H9 (cell line): ENCODE data around the gene TRIM67. TPM values are rescaled to one million over a fixed set of nuclear protein-coding genes. Genes with fewer than 3 reads are reported as not detected.

Experiments
- DNase-seq: peaks from one replicate; pipeline ENCODE4 v3.0.0-alpha.2; 2017
- H2AFZ ChIP-seq: one replicate; pipeline ENCODE4 v1.6.1; 2013; ENCODE audit warnings: mild to moderate bottlenecking, low read length, control low read depth, moderate library complexity
- H2AK5ac ChIP-seq: 2 replicates; pipeline ENCODE4 v1.6.1; 2013; ENCODE audit warnings: low read length, control low read depth, mixed read lengths; ENCODE audit not compliant: insufficient read length
- H2BK120ac ChIP-seq: one replicate; pipeline ENCODE4 v1.6.1; 2013; ENCODE audit warnings: low read depth, mild to moderate bottlenecking, low read length, control low read depth, inconsistent platforms; ENCODE audit not compliant: poor library complexity, severe bottlenecking
- H2BK12ac ChIP-seq: 2 replicates; pipeline ENCODE4 v1.6.1; 2013; ENCODE audit warnings: low read length, control low read depth, mixed read lengths, low read depth; ENCODE audit not compliant: insufficient read length
- H2BK15ac ChIP-seq: 2 replicates; pipeline ENCODE4 v1.6.1; 2013; ENCODE audit warnings: low read depth, low read length, control low read depth
- H2BK20ac ChIP-seq: one replicate; pipeline ENCODE4 v1.6.1; 2013; ENCODE audit warnings: low read depth, mild to moderate bottlenecking, low read length, control low read depth, inconsistent platforms; ENCODE audit not compliant: poor library complexity, severe bottlenecking
- H2BK5ac ChIP-seq: 2 replicates; pipeline ENCODE4 v1.6.1; 2013; ENCODE audit warnings: low read length, control low read depth, mixed read lengths; ENCODE audit not compliant: insufficient read length
- H3K14ac ChIP-seq: 2 replicates; pipeline ENCODE4 v1.6.1; 2013; ENCODE audit warnings: low read length, control low read depth; ENCODE audit not compliant: insufficient read depth
- H3K18ac ChIP-seq: 2 replicates; pipeline ENCODE4 v1.6.1; 2013; ENCODE audit warnings: low read depth, mild to moderate bottlenecking, mixed read lengths, low read length, control low read depth; ENCODE audit not compliant: insufficient read length
- H3K23ac ChIP-seq: 2 replicates; pipeline ENCODE4 v1.6.1; 2013; ENCODE audit warnings: low read length, control low read depth, mixed read lengths, low read depth; ENCODE audit not compliant: insufficient read length
- H3K23me2 ChIP-seq: 2 replicates; pipeline ENCODE4 v1.6.1; 2013; ENCODE audit warnings: low read depth, mild to moderate bottlenecking, mixed read lengths, low read length, control low read depth; ENCODE audit not compliant: insufficient read length, poor library complexity, severe bottlenecking
- H3K27ac ChIP-seq: 2 replicates; pipeline ENCODE4 v1.5.1; 2013; ENCODE audit warnings: low read length, control low read depth, mixed read lengths, low read depth; ENCODE audit not compliant: insufficient read length
- H3K27me3 ChIP-seq: 2 replicates; pipeline ENCODE4 v1.6.1; 2013; ENCODE audit warnings: low read length, control low read depth, inconsistent platforms; ENCODE audit not compliant: insufficient read depth
- H3K4ac ChIP-seq: 2 replicates; pipeline ENCODE4 v1.6.1; 2013; ENCODE audit warnings: low read depth, mild to moderate bottlenecking, control low read depth, inconsistent platforms, low read length, moderate library complexity
- H3K4me1 ChIP-seq: 2 replicates; pipeline ENCODE4 v1.6.1; 2013; ENCODE audit warnings: low read length, control low read depth, inconsistent platforms; ENCODE audit not compliant: insufficient read depth
- H3K4me2 ChIP-seq: 2 replicates; pipeline ENCODE4 v1.6.1; 2013; ENCODE audit warnings: low read length, control low read depth, mixed read lengths; ENCODE audit not compliant: insufficient read length, insufficient read depth
- H3K56ac ChIP-seq: 2 replicates; pipeline ENCODE4 v1.6.1; 2013; ENCODE audit warnings: low read depth, mild to moderate bottlenecking, mixed read lengths, low read length, control low read depth; ENCODE audit not compliant: insufficient read length
- H3K79me1 ChIP-seq: 2 replicates; pipeline ENCODE4 v1.6.1; 2013; ENCODE audit warnings: low read depth, mild to moderate bottlenecking, moderate library complexity, low read length, control low read depth, inconsistent platforms; ENCODE audit not compliant: insufficient read depth, poor library complexity, severe bottlenecking
- H3K79me2 ChIP-seq: 2 replicates; pipeline ENCODE4 v1.6.1; 2013; ENCODE audit warnings: low read length, control low read depth, inconsistent platforms; ENCODE audit not compliant: insufficient read depth
- H3K9ac ChIP-seq: 2 replicates; pipeline ENCODE4 v1.6.1; 2013; ENCODE audit warnings: low read length, control low read depth, mixed read lengths; ENCODE audit not compliant: insufficient read length; ENCODE audit errors: extremely low read depth
- H3K9me3 ChIP-seq: one replicate; pipeline ENCODE4 v1.6.1; 2013; ENCODE audit warnings: low read depth, low read length, inconsistent platforms; ENCODE audit not compliant: control insufficient read depth
- H3T11ph ChIP-seq: one replicate; pipeline ENCODE4 v1.6.1; 2013; ENCODE audit warnings: mild to moderate bottlenecking, low read length, control low read depth, inconsistent platforms
- H4K20me1 ChIP-seq: one replicate; pipeline ENCODE4 v1.6.1; 2013; ENCODE audit not compliant: control insufficient read depth, insufficient read length, insufficient read depth
- H4K5ac ChIP-seq: 2 replicates; pipeline ENCODE4 v1.6.1; 2013; ENCODE audit warnings: low read depth, mild to moderate bottlenecking, mixed read lengths, low read length, control low read depth; ENCODE audit not compliant: insufficient read length
- H4K8ac ChIP-seq: replicated peaks from 2 replicates; pipeline ENCODE4 v1.6.1; 2013; ENCODE audit warnings: low read length, control low read depth, mixed read lengths, low read depth; ENCODE audit not compliant: insufficient read length
- H4K91ac ChIP-seq: 2 replicates; pipeline ENCODE4 v1.6.1; 2013; ENCODE audit warnings: low read depth, mild to moderate bottlenecking, moderate library complexity, mixed read lengths, low read length, control low read depth; ENCODE audit not compliant: insufficient read length
- H3K27ac Mint-ChIP-seq, 3 experiments: 2 replicates in 2 of 3; 3 replicates in 1 of 3; pipeline ENCODE4 v1.8.0; 2020 to 2021; ENCODE audit warnings: mixed read lengths in 3 of 3, mild to moderate bottlenecking in 1 of 3, moderate library complexity in 1 of 3
- H3K27me3 Mint-ChIP-seq: 2 replicates; pipeline ENCODE4 v1.8.0; 2021; ENCODE audit warnings: low read depth, mild to moderate bottlenecking, moderate library complexity, mixed read lengths
- H3K36me3 Mint-ChIP-seq, 3 experiments: 2 replicates in 2 of 3; 3 replicates in 1 of 3; pipeline ENCODE4 v1.8.0; 2020 to 2021; ENCODE audit warnings: low read depth in 3 of 3, mixed read lengths in 3 of 3; ENCODE audit not compliant: insufficient read depth in 1 of 3
- H3K4me1 Mint-ChIP-seq, 2 experiments: 2 replicates each; pipeline ENCODE4 v1.8.0; 2020; ENCODE audit warnings: mixed read lengths in 2 of 2
- H3K4me3 Mint-ChIP-seq, 2 experiments: 2 replicates in 1 of 2; 3 replicates in 1 of 2; pipeline ENCODE4 v1.8.0; 2020 to 2021; ENCODE audit warnings: mild to moderate bottlenecking in 2 of 2, mixed read lengths in 2 of 2, moderate library complexity in 1 of 2
- H3K9me3 Mint-ChIP-seq, 2 experiments: 2 replicates in 1 of 2; 3 replicates in 1 of 2; pipeline ENCODE4 v1.8.0; 2020; ENCODE audit warnings: mild to moderate bottlenecking in 2 of 2, mixed read lengths in 2 of 2, moderate library complexity in 1 of 2
- WGBS: extraction: QIAGEN DNeasy Blood & Tissue Kit; methylation state at CpG from one replicate; pipeline ENCODE4 v1.1.7; 2013; ENCODE audit warnings: missing lambda C conversion rate, low lambda C conversion rate, mixed read lengths; ENCODE audit not compliant: insufficient read length; ENCODE audit errors: extremely low coverage; 5-methylcytosine and 5-hydroxymethylcytosine counted together
- total RNA-seq: library from RNA; stranded (reverse); gene quantifications from 2 replicates; pipeline ENCODE4 v1.2.1, GENCODE V29; 2021
- TF ChIP-seq, protein P1 (sequence below): fragments of 200-600 bp; sonication (generic); conservative IDR thresholded peaks from 3 replicates; pipeline ENCODE4 v1.8.0; 2021; ENCODE audit warnings: antibody characterized with exemption, mild to moderate bottlenecking

The TRIM67 gene
- total RNA-seq, 1 experiment from 2014 or later = not detected

DNA sequence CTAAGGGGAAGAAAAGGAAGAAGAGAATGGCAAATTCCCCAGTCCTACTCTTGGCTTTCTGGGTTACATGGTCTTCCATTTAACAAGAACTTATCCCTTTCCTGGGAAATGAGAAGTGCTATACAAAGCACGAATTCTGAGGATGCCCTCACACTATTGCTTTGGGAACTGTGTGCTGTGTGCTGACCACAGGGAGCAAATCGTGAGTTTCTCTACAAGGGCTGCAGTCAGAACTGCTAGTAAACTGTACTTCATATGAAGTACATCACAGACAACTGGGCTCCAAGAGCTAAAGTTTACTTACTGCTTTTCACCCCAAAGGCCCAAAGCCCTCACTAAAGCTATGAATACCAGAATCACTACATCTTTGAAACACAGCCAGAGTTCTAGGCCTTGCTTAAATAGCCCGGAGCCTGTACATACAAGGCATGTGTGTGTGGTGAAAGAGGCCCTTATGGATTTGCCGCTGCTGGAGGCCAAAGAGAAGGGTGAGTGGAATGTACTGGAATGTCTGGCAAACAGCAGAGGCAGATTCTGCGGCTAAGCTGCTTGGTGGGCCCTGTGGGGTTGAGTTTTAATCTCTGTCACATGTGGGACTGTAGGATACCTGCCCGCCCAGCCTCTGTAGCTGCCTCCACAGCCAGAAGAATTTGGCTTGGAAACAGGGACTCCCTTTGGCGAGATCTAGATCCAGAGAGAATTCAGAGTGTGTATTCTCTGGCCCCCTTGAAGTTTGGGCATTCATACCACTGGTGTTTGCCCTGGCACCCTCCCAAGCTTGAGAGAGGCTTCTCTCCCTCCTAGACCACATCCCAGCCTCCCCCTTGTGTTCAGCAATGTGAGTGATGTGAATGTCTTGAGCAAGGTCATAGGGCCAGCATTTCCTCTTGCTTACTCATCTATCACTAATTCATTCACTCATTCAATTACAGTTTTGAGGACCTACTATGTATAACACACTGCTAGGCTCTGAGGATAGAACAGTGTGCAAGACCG lies 21.9 kb upstream of the TRIM67 start:
- Histone ChIP-seq H3K23me2 (no peaks in the 10 kb centered on the region), H3K27me3 (no peaks in the 10 kb centered on the region), H3K23ac (no peak overlapping the region), H4K5ac (no peak overlapping the region), H3K18ac (no peak overlapping the region), H3K27ac (no peak overlapping the region), H4K20me1 (no peaks in the 10 kb centered on the region), H2BK5ac (no peak overlapping the region), H3K9me3 (no peaks in the 10 kb centered on the region), H4K8ac (no peak overlapping the region), H2AFZ (no peak overlapping the region), H2BK20ac (no peak overlapping the region), H2BK12ac (no peak overlapping the region), H3K4me2 (no peak overlapping the region), H2AK5ac (no peak overlapping the region), H4K91ac (no peak overlapping the region), H3K79me2 (no peaks in the 10 kb centered on the region), H3K4ac (no peak overlapping the region), H3T11ph (no peak overlapping the region), H3K14ac (no peak overlapping the region), H3K56ac (no peak overlapping the region), H3K79me1 (no peaks in the 10 kb centered on the region), H3K9ac (no peak overlapping the region), H3K4me1 (no peaks in the 10 kb centered on the region), H2BK15ac (no peak overlapping the region), H2BK120ac (no peak overlapping the region)
- TF ChIP-seq, protein P1, sequence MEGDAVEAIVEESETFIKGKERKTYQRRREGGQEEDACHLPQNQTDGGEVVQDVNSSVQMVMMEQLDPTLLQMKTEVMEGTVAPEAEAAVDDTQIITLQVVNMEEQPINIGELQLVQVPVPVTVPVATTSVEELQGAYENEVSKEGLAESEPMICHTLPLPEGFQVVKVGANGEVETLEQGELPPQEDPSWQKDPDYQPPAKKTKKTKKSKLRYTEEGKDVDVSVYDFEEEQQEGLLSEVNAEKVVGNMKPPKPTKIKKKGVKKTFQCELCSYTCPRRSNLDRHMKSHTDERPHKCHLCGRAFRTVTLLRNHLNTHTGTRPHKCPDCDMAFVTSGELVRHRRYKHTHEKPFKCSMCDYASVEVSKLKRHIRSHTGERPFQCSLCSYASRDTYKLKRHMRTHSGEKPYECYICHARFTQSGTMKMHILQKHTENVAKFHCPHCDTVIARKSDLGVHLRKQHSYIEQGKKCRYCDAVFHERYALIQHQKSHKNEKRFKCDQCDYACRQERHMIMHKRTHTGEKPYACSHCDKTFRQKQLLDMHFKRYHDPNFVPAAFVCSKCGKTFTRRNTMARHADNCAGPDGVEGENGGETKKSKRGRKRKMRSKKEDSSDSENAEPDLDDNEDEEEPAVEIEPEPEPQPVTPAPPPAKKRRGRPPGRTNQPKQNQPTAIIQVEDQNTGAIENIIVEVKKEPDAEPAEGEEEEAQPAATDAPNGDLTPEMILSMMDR = no peak
- DNase-seq = no peak
- no peak overlapping the region for H3K4me3 Mint-ChIP-seq
- no peaks in the 10 kb centered on the region for H3K4me1 Mint-ChIP-seq
- no CpG with 5 or more reads among the region's 8 CpGs for WGBS
- H3K27ac Mint-ChIP-seq = no peak overlapping the region
- peaks cover 54% of the 10 kb centered on the region for H3K27me3 Mint-ChIP-seq
- no peaks in the 10 kb centered on the region for H3K36me3 Mint-ChIP-seq
- H3K9me3 Mint-ChIP-seq = no peaks in the 10 kb centered on the region; a peak in 1 of 5 replicates
